Measurements from ENCODE around the gene PGS1.
A peak's percentile ranks its signal among the peaks of the same experiment; 100 is the strongest.
"Not testable (repeated sequence)": the region's sequence is repeated elsewhere in the genome, so short reads cannot be mapped to it uniquely, and the experiment has no call there.

The PGS1 gene

DNA sequence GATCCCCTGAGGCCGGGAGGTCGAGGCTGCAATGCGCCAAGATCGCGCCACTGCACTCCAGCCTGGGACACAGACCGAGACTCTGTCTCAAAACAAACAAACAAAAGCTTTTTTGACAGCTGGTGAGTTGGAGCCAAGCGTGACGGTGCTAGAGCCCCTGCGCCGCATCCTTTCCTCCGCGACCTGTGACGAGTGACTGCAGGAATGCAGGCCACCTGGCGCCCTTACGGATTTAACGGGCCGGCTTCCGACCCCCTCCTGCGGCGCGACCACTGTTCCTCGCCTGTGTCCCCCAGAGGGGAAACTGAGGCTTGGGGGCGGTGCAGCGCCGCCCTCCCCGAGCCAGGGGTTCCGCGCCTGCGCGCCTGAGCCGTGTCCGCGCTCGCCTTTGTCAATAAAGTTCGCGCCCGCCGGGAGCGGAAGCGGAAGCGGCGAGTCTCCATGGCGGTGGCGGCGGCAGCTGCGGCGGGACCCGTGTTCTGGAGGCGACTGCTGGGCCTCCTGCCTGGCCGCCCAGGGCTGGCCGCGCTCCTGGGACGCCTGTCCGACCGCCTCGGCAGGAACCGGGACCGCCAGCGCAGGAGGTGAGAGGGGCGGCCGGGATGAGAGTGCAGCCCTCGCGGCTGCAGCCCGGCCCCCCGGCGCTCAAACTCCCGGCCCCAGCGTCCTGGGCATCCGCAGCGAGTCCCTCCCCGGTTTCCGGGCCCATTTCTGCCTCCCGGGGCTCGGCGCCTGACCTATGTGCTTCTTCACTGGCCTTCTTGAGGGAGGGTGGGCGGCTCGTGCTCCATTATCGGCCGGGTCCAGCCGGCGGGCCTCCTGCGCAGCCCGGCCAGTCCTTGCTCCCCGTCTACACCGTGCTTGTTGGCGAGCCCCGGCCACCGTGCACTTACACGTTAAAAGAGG lies at the start of gene PGS1:
PGS1 (plus strand) TSS at position 425 of the 906 bp plus-strand sequence; CDS start at position 442, 17 bp downstream.
- peak; percentile 79 to 82 for DNase-seq

DNA sequence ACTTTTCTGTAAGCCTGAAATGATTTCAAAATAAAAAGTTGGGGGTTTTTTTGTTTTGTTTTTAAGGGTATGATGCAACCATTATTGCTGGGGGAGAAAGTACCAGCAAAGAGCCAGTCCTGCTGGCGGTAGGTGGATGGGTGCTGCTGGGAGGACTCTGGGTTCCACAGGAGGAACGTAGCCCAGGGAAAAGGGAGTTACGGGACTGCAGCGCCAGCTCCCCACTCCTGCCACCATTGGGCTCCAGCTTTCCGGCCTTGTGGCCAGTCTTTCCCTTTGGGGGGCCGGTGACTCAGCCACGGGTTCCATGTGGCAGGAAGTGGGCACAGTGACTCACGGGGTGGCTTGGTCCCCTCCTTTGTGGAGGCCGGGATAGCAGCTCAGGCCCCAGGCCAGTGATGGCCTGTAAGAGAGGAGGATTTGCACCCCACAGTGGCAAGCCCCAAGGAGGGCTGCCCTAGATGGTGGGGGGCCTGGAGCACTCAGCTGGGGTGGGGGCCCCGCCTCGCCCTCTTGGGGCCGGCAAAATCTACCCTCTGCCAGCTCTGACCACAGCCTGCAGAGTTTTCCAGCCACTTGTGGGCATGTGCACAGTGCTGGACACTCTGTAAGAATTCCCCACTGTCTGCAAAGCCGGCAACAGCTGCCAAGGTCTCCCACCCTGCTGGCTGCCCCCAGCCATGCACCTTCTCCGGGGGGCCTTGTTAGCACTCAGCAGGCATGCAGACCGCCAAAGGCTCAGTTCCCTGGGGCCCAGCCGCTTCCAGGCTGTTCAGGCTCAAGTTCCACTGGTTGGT lies 49.0 kb upstream of the PGS1 start:
- DNase-seq = no peak

GRCh38 chr17:78330570-78331224 lies 47.8 kb upstream of the PGS1 start:
- no peak for DNase-seq

DNA sequence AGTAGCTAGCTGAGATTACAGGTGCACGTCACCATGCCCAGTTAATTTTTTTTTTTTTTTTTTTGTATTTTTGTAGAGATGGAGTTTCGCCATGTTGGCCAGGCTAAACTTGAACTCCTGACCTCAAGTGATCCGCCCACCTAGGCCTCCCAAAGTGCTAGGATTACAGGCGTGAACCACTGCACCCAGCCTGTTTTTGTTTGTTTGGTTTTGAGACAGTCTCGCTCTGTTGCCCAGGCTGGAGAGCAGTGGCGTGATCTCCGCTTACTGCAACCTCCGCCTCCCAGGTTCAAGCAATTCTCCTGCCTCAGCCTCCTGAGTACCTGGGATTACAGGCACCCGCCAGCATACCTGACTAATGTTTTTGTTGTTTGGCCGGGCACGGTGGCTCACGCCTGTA lies 47.1 kb upstream of the PGS1 start:
- not testable (repeated sequence) for DNase-seq

DNA sequence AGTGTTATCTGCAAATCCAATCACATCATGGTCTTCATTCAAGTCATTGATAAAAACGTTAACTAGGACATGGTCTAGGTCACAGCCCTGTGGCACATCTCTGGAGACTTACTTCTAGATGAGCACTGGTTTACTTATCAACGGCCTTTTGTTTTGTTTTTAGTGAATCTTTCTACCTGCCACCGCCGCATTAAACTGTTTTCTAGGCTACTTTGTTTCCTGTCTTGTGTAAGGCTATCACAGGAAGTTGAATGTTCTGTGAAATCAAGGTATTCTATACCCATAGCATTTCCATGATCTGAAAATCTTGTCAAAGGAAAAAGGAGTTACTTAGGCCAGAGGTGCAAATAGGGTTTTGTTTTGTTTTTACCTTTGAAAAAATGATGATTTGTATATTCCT lies 45.5 kb upstream of the PGS1 start:
- no peak for DNase-seq

- no peak for DNase-seq
Measured at GRCh38 chr17:78335209-78335608, 43.2 kb upstream of the PGS1 start.

DNA sequence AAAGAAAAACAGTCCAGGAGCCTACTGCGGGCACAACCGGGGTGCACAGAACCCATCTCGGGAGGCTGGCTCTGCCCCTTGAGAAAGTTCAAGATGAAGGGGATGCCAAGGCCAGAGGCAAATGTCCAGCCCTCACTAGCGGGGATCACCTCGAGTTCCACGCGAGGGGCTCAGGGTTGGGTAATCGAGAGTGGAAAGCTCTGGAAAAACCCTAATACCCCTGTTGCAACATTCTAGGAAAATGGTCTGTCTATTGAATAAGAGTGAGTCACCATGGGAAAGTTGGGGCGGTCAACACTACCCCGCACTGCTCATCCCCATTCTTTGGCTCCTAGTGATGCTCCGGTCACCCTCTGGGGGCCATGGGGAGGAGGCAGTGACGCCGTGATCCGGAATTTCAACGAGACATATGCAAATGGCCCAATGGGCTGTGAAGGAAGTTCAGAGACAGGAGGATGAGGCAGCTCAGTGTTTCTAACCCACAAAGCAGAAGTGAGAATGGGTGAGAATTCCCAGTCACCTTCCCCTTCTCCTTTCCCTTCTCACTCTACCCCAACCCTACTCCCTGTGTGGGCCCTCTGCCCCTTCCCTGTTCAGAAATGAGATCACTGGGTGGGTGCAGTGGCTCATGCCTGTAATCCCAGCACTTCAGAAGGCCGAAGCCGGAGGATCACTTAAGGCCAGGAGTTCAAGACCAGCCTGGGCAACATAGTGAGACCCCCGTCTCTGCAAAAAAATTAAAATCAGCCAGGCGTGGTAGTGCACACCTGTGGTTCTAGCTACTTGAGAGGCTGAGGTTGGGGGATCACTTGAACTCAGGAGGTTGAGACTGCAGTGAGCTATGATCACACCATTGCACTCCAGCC lies 41.0 kb upstream of the PGS1 start:
- no peak for DNase-seq

GRCh38 chr17:78338486-78339259 lies 39.8 kb upstream of the PGS1 start:
- no peak for DNase-seq

- no peak for DNase-seq
Measured at GRCh38 chr17:78340183-78340955, 38.1 kb upstream of the PGS1 start.

GRCh38 chr17:78341559-78342448 lies 36.6 kb upstream of the PGS1 start:
- no peak for DNase-seq

- no peak for DNase-seq
Measured at GRCh38 chr17:78342449-78343186, 35.8 kb upstream of the PGS1 start.

DNA sequence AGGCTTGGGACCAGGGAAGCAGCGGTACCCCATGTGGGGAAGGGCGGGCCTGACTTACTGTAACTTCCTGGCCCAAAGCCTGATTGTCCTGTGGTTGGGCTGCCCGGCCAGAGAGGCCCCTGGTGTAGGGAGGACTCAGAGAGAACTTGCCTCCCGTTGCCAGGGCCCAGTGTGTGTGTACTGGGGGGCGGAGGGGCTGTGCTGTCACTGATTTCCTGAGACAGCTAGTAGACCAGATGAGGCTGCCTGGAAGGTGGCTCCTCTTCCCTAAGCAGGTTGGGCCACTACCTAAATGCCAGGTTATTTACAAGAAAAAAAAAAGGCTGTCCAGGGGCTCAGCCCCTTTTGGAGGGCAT lies 35.3 kb upstream of the PGS1 start:
- DNase-seq = no peak

DNA sequence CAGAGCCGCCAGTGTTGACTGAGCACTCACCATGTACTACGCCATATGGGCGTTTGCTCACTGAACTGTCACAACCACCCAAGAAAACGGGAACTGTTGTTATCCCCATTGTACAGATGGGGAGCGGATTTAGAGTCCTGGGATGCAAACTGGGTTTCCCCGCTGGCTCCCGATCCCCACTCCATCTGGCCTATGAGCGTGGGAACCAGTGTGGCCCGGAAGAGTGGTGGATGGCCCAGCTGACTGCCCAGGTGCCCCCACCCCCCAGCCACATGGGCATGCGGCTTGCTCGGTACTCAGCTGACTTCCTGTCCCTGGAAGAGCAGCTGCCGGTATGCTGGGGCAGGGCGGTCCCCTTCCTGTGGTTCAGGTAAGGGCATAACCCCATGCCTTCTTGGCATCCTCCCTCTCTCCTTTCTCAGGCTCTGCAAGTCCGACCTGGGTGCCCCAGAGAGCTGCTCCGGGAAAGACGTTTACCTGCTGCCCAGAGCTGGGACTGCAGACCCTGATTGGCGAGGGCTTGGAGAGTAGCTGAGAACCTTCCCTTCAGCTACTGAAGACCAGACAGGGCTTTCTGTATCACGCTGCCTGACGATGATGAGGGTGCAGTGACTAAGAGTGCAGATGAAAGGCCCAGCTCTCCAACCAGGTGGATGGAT lies 34.8 kb upstream of the PGS1 start:
- DNase-seq = no peak

DNA sequence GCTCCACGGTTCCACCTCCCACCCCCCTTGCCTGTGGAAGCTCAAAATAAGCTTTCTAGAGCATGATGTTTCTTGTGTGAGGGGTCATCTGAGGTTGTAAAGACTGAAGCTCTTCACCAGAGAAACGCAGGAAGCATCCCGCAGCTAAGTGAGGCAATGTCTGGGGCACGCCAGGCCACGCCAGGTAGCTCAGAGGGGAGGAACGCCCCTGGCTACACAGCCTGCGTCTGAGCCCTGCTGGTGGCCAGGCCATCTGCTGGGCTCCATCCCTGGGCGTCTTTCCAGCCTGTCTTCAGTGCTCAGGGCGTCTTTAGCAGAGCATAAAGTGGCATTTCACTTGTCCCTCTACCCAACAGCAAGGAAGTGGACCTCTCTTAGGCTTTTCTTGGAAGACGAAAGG lies 33.8 kb upstream of the PGS1 start:
- no peak for DNase-seq

DNA sequence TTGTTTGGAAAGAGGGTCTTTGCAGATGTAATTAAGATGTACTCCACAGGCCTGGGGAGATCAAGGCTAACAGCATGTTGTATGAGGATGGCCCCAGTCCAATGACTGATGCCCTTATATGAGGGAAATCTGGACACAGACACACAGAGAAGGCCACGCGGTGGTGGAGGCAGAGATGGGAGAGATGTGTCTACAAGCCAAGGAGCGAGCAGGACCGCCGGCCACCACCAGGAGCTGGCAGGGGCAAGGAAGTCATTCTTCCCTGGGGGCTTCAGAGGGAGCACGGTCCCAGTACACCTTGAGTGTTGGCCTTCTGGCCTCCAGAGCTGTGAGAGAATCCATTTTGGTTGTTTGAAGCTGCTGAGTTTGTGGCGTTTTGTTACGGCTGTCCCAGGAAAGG lies 33.3 kb upstream of the PGS1 start:
- no peak for DNase-seq

DNA sequence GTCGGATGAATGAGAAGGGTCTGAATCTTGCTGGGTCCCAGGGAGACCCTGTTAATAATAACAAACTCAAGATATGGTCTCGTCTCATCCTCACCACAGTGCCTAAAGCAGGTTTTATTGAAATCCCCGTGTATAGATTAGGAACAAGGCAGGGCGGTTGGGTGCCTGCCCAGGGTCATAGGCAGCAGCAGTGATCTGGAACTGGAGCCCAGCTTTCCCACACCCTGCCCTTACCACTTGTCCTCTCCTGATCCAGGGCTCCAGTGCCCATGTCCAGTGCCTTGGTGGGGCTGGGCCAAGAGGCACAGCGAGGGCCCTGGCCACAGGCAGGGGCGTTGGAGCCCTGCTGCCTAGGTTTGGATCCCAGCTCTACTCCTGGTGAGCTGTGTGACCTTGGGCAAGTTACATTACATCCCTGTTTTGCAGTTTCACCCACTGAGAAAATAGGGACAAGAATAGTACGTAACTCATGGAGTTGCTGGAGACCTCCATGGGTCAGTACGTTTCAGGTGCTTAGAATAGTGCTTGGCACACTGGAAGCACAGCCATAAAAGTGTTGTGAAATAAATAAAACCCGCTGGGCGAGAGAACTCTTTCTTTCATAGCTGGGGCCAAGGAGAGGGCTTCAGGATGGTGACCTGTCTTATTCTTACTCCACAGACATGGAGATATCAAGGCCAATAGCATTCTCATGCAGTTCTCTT lies 32.5 kb upstream of the PGS1 start:
- DNase-seq = no peak

DNA sequence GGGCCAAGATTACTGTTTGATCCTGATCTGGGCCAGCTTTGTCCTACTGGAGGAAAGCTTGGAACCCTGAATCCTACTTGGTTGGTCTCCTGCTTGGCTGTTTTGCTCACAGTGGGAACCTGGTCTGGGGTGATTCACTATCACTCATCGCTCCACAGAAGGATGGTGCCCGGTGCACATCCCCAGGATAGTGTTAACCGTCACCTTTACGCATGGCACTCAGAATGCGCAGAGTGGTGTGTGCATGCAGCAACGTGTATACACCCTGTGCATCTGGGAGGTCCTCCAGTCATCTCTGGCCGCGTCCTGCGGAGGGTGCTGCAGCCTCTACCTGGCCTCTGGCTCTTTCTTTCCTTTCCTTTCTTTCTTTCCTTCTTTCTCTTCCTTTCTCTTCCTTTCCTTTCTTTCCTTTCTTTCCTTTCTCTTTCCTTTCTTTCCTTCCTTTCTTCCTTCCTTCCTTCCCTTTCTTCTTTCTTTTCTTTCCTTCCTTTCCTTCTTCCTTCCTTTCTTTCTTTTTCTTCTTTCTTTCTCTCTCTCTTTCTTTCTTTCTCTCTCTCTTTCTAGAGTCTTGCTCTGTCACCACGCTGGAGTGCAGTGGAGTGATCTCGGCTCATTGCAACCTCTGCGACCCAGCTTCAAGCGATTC lies 31.7 kb upstream of the PGS1 start:
- DNase-seq = no peak
